NCI-H146 (cell line): ENCODE data around the gene DNAJC8.

ENCODE experiments used
- DNase-seq: peaks from one replicate; lab custom pipeline; 2025; lab: John Stamatoyannopoulos, UW

Gene DNAJC8

GRCh38 chr1:28232558-28233263 is at the start of gene DNAJC8:
TSS of gene DNAJC8 (minus strand) at chr1:28233029. CDS start at chr1:28232998, 31 bp downstream.
- peak; percentile 91 for DNase-seq

- no peak for DNase-seq
These were observed 49.0 kb upstream of the DNAJC8 start for GRCh38 chr1:28281608-28282425.

GRCh38 chr1:28280977-28281381 is 48.1 kb upstream of the DNAJC8 start:
- no peak for DNase-seq

- DNase-seq = no peak
These were observed 47.7 kb upstream of the DNAJC8 start for GRCh38 chr1:28280501-28280900.

GRCh38 chr1:28279721-28280120 is 46.9 kb upstream of the DNAJC8 start:
- no peak for DNase-seq

- DNase-seq = no peak
These were observed 45.9 kb upstream of the DNAJC8 start for GRCh38 chr1:28278763-28279162.

- no peak for DNase-seq
These were observed 40.5 kb upstream of the DNAJC8 start for GRCh38 chr1:28273216-28273860.

- no peak for DNase-seq
These were observed 39.5 kb upstream of the DNAJC8 start for GRCh38 chr1:28272215-28272852.

GRCh38 chr1:28269529-28269928 is 36.7 kb upstream of the DNAJC8 start:
- no peak for DNase-seq

- DNase-seq = no peak
These were observed 34.8 kb upstream of the DNAJC8 start for GRCh38 chr1:28267633-28268032.

GRCh38 chr1:28266920-28267322 is 34.1 kb upstream of the DNAJC8 start:
- no peak for DNase-seq

GRCh38 chr1:28265577-28265976 is 32.7 kb upstream of the DNAJC8 start:
- DNase-seq = no peak

- DNase-seq = no peak
These were observed 32.1 kb upstream of the DNAJC8 start for GRCh38 chr1:28264897-28265296.

GRCh38 chr1:28260803-28261174 is 28.0 kb upstream of the DNAJC8 start:
- DNase-seq = no peak

GRCh38 chr1:28259934-28260802 is 27.3 kb upstream of the DNAJC8 start:
- peak; percentile 53 for DNase-seq

- DNase-seq = peak; percentile 93
These were observed 26.6 kb upstream of the DNAJC8 start, which contains the start of gene SESN2 for GRCh38 chr1:28259252-28259933. TSS of gene SESN2 (plus strand) at chr1:28259518. CDS start at chr1:28259848, 330 bp downstream.

- no peak for DNase-seq
These were observed 25.9 kb upstream of the DNAJC8 start for GRCh38 chr1:28258628-28259251.

GRCh38 chr1:28257736-28258135 is 24.9 kb upstream of the DNAJC8 start:
- no peak for DNase-seq

- DNase-seq = no peak
These were observed 23.5 kb upstream of the DNAJC8 start for GRCh38 chr1:28256197-28256827.

GRCh38 chr1:28249866-28250295 is 17.1 kb upstream of the DNAJC8 start:
- DNase-seq = no peak
